Measurements from ENCODE around the gene FIG4.
"Not testable (repeated sequence)": the region's sequence is repeated elsewhere in the genome, so short reads cannot be mapped to it uniquely, and the experiment has no call there.

Gene FIG4

DNA sequence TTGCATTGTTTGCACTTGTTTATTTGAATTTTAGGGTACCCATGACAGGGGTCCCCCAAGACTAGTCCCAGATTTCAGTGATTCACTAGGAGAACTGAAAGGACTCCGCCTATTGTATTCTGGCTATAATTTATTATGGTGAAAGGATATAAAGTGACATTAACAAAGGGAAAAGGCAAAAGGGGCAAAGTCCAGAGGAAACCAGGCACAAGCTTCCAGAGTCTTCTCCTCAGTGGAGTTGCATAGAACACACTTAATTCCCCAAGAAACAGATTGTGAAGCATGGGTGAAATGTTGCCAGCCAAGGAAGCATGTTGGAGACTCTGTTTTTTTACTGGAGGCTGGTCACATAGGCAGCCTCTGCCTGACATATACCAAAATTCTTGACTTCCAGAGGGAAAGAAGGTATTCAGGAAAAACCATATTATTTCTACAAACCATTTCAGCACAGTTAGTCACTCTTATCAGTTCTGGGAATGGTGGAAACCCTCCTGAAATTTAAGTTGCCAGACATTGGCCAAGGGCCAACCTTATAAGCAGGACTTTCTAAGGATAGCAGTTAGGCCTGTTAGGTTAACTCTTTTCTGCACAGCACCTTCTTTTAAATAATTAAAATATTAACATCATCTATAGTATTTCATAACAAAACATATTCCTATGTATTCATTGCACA is 71.8 kb downstream of the FIG4 start:
- DNase-seq, result no peak

DNA sequence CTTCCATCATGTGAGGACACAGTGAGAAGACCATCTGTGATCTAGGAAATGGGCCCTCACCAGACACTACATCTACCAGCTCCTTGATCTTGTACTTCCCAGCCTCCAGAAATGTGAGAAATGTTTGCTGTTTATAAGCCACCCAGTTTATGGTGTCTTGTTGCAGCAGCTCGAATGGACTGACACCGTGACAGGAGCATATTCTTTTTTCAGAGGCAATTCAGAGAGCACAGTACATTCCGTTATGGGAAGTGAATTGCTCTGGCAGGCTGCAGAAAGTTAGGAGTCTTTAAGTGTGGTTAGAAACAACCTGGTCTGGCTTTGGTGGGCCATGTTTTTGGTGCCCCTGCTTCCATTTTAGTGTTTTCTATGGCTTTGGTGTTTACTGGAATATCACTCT is 75.1 kb downstream of the FIG4 start:
- no peak for DNase-seq

DNA sequence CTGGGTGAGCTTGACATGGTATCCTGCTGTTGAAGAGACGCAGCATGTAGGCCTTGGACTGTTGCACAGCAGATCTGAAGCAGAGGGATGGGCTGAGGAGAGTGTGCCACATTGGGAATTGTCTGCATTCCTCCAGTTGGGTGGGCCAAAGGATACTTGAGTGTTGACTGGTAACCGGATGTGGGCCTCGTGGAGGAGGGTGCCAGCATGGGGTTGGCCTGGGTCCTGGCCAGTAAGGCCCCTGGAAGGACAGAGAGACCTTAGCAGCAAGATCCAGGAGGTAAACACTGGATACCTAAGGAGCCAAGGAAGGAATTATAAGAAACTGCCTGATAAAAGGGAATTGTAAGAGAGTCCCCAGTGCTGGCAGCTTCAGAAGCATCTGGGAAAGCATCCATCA is 76.9 kb downstream of the FIG4 start:
- no peak for DNase-seq

DNA sequence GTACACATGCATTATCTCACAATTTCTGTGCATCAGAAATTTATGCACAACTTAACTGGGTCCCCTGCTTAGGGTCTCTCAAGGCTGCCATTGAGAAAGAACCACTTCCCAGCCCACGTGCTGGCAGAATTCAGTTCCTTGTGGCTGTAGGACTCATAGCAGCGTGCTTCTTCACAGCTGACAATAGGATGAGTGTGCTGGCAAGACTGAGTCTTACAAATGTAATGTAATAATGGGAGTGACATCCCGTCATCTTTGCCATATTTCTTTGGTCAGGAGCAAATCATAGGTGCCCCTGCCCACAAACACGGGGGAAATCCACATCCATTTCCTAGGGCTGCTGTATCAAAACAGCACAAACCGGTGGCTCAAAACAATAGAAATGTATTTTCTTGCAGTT is 77.4 kb downstream of the FIG4 start:
- DNase-seq, result no peak

DNA sequence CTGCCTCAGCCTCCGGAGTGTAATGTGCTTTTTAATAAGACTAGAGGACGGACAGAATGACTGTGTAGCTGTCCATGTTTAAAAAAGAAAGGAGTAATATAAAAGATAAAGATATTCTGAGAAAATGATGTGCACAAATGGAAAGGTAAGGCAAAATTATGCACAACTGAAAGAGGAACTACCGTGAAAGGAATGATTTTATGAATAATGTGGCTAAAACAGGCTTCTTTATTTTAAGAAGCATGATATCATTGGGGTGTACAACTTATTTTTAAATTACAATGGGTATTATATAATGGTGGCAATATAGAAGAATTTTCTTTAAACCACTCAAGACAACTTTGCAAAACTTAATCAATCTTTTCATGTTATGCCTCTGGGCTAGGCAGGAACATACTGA is 78.1 kb downstream of the FIG4 start:
- DNase-seq, result no peak

DNA sequence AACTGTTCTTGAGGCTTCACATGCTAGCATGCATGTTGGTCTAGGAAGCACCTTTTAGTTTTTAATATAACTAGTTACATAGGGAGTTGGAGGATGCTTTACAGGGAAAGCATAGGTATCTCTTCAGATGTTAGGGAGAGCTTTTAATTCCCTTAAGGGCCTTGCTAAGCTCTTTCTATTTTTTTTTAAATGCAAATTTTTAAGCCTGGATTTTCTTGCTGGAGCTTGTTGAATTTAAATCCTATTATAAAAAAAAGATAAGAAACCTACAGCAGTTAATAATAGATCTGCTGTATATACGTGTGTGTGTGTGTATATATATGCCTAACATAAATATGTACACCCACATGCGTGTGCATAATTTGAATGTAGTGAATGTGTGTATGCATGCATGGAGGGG is 79.0 kb downstream of the FIG4 start:
- no peak for DNase-seq

DNA sequence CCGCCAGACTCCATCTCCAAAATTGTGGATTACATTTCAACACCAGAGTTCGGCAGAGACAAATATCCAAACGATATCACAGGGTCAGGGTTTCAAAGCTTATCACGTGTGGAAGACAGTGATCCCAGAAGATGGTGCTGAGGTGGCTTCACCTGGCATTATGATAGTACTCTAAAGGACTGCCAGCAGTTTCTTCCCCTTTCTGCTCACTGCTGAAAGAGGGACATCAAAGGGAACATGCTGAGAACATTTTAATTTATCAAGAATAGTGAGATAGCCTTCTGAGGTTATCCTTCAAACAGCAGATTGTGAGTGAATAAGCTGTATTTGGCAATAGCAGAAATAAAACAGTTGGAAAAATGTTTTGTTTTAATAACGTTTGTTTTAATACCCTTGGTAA is 79.7 kb downstream of the FIG4 start:
- DNase-seq, result no peak

DNA sequence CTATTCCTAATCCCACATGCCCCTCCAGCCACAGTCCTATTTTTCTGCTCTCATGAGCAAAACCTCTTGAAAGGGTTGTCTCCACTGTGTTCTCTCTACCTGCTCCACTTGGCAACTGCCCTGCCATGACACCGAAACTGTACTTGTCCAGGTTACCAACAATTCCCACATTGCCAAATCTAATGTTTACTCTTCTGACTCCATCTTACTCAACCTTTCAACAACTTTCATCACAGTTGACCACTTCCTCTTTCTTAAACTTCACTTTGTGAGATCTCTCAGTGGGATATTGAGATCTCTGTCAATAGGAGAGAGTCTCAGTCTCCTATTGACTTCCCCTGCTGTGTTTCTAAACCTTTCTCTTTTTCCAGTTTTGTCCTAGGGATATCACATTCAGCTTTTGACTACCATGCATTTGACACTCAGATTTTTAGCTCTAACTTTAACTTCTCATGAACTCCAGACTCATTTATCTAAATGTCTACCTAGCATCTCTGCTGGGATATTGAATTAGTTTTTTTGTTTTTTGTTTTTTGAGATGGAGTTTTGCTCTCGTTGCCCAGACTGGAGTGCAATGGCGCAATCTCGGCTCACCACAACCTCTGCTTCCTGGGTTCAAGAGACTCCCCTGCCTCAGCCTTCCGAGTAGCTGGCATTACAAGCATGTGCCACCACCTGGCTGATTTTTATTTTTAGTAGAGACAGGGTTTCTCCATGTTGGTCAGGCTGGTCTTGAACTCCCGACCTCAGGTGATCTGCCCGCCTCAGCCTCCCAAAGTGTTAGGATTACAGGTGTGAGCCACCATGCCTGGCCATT is 81.1 kb downstream of the FIG4 start:
- DNase-seq, result not testable (repeated sequence)

DNA sequence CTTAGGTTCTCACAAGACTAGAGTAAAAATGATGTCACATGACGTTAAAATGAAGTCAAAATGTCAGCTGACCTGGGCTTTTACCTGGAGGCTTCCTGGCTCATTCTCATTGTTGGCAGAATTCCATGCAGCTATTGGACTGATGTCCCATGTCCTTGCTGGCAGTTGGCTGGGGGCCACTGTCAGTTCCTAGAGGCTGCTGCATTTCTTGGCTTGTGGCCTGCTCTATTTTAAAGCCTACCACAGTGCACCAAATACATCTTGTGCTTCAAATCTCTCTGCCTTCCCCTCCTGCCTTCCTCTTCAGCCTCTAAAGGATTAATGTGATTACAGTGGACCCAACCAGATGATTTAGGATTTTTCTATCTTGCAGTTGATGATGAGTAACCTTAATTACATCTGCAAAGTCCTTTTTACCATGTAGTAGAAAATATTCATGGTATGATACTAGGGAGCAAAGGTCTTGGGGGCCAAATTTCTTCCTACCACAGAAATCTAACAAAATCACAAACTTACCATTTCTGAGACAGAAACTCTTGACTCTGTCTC is 81.9 kb downstream of the FIG4 start:
- DNase-seq, result no peak

DNA sequence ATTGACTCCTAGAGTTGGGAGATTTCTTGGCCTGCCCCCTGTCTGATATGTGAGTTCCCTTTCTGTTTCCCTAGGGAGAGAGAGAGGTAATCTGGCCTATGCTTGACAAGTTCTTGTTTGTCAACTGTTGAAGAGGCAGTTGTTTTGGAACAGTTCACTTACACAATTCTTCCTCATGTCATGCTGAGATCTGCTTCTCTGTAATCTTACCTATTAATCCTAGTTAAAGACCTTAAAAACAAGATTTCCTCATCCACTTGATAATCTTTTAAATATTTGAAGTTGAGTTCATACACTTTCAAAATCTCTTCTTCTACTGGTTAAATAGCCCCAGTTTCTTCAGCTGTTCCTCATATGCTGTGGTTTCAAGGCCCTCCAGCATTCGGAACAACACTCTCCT is 89.9 kb downstream of the FIG4 start:
- DNase-seq, result no peak

DNA sequence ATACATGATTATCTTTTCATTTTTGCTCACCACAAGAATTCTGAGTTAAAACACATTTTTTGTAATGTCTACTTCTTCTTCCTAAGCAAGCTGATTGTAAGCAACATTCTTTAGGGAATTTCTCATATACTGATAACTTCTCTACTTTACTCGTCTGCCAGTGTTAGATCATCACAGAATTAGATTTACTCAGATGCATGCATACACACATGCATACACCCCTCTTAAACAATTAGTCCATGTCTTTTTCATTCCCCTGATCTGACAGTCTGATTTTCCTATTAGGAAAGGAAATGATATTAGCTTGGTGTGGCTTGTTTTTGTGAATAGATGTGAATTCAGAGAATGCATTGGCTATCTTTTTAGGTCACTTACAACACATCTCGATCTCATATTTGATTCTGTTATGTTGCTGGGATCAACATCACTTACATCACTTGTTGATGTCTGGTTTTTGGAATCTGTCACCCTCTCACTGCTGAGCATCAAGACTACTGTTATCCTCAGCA is 91.4 kb downstream of the FIG4 start:
- DNase-seq, result no peak

DNA sequence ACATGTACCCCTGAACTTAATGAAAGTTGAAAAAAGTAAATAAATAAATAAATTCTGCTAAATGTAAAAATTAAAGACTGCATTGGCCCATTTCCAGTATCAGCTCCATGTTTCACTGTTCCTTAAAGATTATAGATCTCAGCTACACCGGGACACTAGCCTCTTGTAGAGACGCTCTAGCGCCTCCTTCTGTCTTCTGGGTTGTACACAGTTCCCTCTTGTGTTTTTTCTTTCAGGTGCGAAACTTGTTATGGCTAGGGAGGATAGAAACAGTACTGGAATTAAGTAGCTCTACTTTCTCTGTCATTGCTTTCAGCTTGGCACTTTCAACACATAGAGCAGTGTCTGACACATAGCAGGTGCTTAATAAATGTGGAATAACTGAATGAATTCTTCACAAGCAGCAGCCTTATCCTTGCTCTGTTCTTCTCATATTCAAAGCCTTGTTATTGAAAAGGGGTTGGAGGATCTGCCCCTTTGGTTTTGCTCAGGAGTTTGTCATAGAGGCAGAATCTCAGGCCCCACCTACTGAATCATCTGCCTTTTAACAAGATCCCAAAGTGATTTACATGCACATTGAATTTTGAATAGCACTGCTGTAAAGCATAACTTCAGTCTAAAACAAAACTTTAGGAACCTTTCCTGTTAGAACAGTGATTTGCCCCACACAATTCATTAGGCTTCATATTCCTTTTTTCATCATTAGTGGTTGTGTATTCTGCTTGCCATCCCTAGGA is 92.3 kb downstream of the FIG4 start:
- no peak for DNase-seq

DNA sequence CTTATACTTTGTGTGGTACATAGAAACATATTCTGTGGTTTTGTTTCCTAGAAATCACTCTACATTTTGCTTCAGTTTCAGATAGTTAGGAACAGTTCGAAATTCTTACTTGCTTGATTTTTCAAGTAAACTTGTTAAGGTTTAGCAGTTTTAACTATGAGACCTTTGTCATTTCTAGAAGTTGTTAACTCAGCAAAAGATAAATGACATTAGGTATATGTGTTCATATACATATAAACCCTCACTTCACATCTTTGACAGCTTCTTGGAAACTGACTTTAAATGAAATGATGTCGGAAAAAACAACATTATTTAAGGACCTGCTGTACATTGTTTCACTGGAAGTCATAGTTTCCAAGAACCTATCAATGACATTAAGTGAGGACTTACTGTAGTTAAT is 96.2 kb downstream of the FIG4 start:
- DNase-seq, result no peak

DNA sequence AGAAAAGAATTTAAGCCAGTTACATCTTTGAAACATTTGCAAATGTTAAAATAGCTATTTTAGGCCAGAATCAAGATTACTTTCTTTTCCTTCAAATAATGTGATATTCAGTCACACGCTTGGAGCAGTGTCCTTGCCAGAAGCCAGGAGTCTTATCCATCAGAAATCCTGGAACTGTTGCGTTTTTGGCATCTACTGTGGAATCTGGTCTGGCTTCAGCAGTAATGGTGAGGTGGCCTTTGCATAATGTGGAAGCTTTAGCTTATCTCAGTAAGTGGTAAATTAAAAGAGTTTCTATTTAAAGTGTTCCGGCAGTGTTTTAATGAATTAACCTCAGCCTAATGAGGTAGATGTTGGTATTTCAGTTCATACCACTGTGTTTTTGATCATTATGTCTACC is 97.6 kb downstream of the FIG4 start:
- DNase-seq, result no peak

DNA sequence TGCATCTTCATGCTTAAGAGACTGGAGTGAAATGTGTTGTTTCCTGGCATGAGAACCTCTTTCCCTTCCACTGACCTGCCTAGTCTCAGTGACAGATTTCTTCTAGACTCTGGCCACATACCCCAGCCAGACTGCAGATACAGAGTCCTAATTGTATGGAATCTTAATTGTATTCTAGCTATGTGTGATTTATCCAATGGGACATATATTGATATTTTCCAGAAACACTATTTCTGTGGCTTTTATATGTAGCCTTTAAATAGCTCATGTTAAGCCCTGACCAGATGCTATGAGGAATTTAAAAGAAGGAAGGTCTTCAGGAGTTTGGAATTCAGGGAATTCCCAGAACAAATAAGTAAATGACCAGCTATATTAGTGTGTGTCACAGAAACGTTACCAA is 99.0 kb downstream of the FIG4 start:
- no peak for DNase-seq

DNA sequence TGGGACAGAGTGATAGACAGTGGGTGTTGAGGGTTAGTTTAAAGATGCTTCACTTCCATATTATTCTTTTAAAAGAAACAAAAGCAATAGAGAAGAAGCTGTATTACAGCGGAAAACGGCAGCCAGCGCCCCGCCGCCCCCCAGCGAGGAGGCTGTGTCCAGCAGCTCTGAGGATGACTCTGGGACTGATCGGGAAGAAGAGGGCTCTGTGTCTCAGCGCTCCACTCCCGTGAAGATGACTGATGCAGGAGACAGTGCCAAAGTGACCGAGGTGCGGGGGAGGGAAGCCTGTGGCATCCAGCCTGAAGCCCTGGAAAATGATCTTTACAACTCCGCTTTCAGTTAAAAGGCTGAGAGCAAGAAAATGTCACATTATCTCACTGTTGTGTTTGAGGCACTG is 100.2 kb downstream of the FIG4 start:
- no peak for DNase-seq

DNA sequence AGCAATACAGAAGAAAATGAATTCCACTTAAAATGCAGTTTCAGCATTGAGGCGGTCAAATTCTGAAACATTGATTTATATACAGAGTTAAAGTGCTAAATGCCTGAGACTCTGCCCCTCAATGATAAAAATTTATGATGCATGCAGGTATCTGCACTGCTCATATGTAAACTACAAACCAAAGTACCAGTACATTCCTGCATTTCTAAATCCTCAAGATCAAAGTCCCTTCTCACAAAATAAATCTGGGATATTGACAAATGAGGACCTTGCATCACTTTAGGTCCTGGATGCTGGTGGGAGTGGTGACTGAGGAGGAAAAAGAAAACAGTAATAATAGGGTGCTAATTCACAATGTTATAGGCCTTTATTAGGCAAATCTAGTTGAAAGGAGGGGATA is 101.9 kb downstream of the FIG4 start:
- DNase-seq, result no peak

DNA sequence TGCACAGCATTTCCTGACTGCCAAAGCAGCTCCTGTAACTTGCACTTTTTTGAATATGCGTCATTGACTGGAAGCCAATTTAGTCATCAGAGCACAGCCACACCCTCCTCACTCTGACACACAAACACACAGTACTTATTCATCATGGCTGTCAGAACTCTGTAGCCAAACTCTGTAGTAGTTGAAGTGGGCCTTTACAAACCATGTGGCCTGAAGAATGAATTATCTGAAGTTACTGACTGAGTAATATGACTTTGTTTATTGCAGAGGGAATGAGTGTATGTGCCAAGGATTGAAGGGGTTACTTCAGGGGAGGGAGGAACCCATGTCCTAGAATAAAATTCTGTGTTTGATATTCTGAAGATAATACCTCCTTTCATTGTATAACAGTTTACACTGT is 102.7 kb downstream of the FIG4 start:
- DNase-seq, result no peak

DNA sequence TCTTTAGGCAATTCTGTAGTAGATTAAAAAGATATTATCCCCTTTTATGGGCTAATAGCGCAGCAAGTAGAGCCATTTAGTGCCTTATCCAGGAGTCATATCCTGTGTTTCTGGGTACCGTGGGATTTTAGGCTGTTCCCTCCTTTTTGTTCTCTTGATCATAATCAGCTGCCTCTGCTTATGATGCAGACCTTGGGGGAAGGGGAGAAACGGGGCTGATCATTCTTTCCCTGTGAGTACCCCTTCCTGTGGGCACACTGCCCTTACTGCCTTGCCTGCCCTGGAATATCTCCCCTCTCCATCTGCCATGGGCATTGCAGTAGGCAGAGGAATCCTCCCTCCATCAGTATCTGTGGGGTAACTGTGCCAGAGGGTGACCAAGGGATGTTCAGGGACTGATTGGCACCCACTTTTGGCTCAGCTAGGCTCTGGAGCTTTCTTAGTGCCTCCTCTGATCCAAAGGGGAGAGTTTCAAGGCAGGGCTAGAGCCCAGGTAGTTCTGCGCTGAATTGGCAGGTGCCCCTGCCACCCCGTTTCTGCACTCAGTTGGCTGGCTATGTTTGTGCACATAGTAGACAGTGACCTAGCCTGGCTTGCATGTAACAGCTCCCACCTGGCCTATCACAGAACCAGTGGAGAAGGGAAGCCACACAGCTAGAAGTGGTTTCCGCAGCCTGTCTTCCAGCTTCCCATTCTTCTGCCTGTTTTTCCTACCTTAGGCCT is 103.3 kb downstream of the FIG4 start:
- no peak for DNase-seq

DNA sequence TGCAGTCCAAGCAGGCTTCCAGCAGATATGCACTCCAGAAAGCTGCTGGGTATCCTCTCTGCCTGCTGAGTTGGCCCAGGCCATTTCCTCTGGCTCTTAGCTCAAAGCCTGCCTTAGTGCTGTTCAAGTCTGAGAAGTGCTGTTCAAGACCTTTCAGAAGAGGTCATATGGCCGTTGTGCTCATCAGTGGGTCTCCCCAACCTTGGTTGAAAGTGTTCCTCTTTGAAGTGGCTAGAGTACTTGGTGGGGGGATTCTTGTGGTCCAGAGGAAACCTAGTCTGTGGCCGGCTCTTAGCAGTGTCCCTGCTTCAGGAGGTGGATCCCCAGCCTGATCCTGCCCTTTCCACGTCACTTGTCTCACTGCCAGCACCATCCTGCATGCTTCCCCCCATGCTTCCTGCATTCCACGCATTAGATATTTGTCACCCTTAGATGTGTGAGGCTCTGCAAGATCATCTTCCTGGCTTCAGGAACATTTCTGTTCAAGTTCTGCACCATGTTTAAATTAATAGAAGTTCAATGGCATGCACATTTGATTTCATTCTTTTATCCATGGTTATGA is 105.0 kb downstream of the FIG4 start:
- DNase-seq, result no peak

DNA sequence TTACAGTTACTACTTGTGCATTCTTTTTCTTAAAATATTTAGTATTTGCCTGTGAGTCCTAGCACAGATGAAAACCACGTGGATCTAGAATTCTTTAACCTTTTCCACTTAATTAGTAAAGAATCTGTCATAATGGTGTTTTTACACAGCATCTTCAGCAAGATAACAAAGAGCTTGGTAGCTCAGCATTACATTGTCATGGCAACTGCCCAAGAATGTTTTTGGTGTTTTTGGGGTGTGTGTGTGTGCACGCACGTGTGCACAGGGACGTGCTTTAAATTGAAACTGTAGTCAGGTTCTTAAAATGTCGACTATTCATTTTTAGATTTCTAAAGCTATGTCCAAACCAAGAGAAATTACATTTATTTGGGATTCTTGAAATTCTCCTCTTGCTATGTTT is 108.0 kb downstream of the FIG4 start:
- no peak for DNase-seq

DNA sequence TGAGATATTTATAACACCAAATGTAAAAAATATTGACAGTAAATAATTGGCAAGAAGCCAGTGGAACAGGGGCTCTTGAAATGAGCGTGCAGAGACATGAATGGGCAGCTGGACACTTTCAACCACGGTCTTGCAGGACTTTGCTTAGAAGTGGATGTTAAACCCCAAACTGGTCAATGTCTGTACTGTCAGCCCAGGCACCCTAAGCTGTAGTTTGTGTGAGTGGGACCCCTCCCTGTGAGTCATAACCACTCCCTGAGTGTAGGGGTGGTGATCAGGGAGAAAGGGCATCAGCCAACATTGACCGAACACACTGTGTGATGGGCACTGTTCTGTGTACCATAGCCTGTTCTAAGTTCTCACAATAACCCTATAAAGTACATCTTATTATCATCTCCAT is 108.6 kb downstream of the FIG4 start:
- no peak for DNase-seq

DNA sequence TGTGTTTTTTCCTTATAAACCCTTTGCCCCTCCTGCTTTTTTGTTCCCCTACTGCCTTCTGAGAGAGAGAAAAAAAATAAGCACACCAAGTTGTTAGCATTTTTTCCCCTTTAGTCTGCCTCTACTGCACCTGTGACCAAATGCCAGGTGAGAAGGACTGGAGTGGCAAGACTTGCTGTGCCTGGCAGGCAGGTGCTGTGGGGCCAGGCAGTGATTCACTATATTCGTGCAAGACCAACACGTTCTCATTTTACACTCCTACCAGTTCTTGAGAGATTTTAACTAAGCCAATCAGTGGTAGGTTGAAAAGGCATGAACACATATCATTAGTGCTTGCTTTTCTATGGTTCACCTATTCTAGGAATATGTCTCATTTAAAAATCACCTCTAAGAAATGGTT is 109.7 kb downstream of the FIG4 start:
- DNase-seq, result no peak

Measured in CD4-positive, alpha-beta T cell treated with Interleukin-12 subunit alpha and Interleukin-12 subunit beta, for 1 hour (primary cell).